ENCODE measurements around the gene SSH2. TPM values are rescaled to one million over a fixed set of nuclear protein-coding genes. Genes with fewer than 3 reads are reported as not detected.

Gene SSH2
- polyA plus RNA-seq, 3 donors, result 31.9 to 66.6 (median 54.0) TPM

- H3K27me3 ChIP-seq (ENCODE audit: control insufficient read depth in 2 of 2, insufficient read depth in 2 of 2, low read length in 2 of 2), result peaks cover 7 to 76% of the 10 kb centered on the region in 2 donors
- H3K27ac Mint-ChIP-seq, result no peak overlapping the region
- H3K36me3 Mint-ChIP-seq, result no peaks in the 10 kb centered on the region
- H3K4me2 ChIP-seq (replicated peaks; ENCODE audit: extremely low read depth, low read length, poor library complexity, severe bottlenecking), result peak overlapping the region; percentile 97
- no peak for TF ChIP-seq CTCF (IDR thresholded peaks at IDR 0.05)
- no peaks in the 10 kb centered on the region for H3K36me3 ChIP-seq (replicated peaks in 1 of 2; ENCODE audit: control insufficient read depth in 1 of 2, insufficient read depth in 2 of 2, low read length in 2 of 2)
- peak overlapping the region; percentile 82 for H2AFZ ChIP-seq (ENCODE audit: insufficient read depth, low read depth, low read length, poor library complexity, severe bottlenecking)
- peak in 1 of 3 donors; percentile 16 for DNase-seq
- H4K20me1 ChIP-seq (ENCODE audit: insufficient read depth, low read length), result peaks cover 33% of the 10 kb centered on the region
- no peak overlapping the region for H3K27ac ChIP-seq (ENCODE audit: low read depth in 1 of 2, low read length in 2 of 2)
- H3K9ac ChIP-seq (ENCODE audit: insufficient read depth, low read length, poor library complexity, severe bottlenecking), result no peak overlapping the region
- H3K4me1 ChIP-seq (ENCODE audit: control insufficient read depth in 1 of 2, insufficient read depth in 2 of 2, low read length in 2 of 2), result peaks cover 53 to 60% of the 10 kb centered on the region in 2 donors
- no peaks in the 10 kb centered on the region for H3K9me3 ChIP-seq (replicated peaks in 1 of 2; ENCODE audit: control insufficient read depth in 1 of 2, insufficient read depth in 1 of 2, low read length in 2 of 2)
- intact Hi-C loops (cut with micrococcal nuclease), result loop anchor here (1.0 to 10.0 kb wide), 2 partner anchors 27 to 52 kb away; partner anchors contain the start of genes ABHD15 (in 1 of the 2), GIT1 (in 1 of the 2) and TP53I13 (in 1 of the 2)
- H3K27me3 Mint-ChIP-seq (ENCODE audit: low read depth in 3 of 3), result peaks cover 42 to 87% (median 57%) of the 10 kb centered on the region in 3 donors
- peaks cover 45% of the 10 kb centered on the region for H3K4me1 Mint-ChIP-seq
- peak overlapping the region in 2 of 3 experiments; percentile 31 to 80 for H3K4me3 ChIP-seq (replicated peaks in 1 of 3; ENCODE audit: low read depth in 2 of 3, low read length in 3 of 3)
- H3K9me3 Mint-ChIP-seq, result peaks cover 0 to 7% (median 1%) of the 10 kb centered on the region in 7 donors
- WGBS (ENCODE audit: insufficient coverage), result 10% methylated on average over 25 of the region's 32 CpGs
- H3K79me2 ChIP-seq (ENCODE audit: insufficient read depth, low read length), result no peaks in the 10 kb centered on the region
- H3K4me3 Mint-ChIP-seq, result peak overlapping the region; percentile 83 to 92
These were observed 313.6 kb downstream of the SSH2 start for GRCh38 chr17:29616300-29617048.

GRCh38 chr17:29615492-29616299, 314.3 kb downstream of the SSH2 start:
- peaks cover 45% of the 10 kb centered on the region for H3K4me1 Mint-ChIP-seq
- Histone ChIP-seq H3K36me3 (replicated peaks in 1 of 2; ENCODE audit: control insufficient read depth in 1 of 2, insufficient read depth in 2 of 2, low read length in 2 of 2) (no peaks in the 10 kb centered on the region), H3K9me3 (replicated peaks in 1 of 2; ENCODE audit: control insufficient read depth in 1 of 2, insufficient read depth in 1 of 2, low read length in 2 of 2) (no peaks in the 10 kb centered on the region), H4K20me1 (ENCODE audit: insufficient read depth, low read length) (peaks cover 33% of the 10 kb centered on the region), H2AFZ (ENCODE audit: insufficient read depth, low read depth, low read length, poor library complexity, severe bottlenecking) (peak overlapping the region; percentile 82), H3K9ac (ENCODE audit: insufficient read depth, low read length, poor library complexity, severe bottlenecking) (peak overlapping the region; percentile 22), H3K4me2 (replicated peaks; ENCODE audit: extremely low read depth, low read length, poor library complexity, severe bottlenecking) (peak overlapping the region; percentile 97), H3K27ac (ENCODE audit: low read depth in 1 of 2, low read length in 2 of 2) (no peak overlapping the region), H3K4me1 (ENCODE audit: control insufficient read depth in 1 of 2, insufficient read depth in 2 of 2, low read length in 2 of 2) (peaks cover 53 to 60% of the 10 kb centered on the region in 2 donors), H3K27me3 (ENCODE audit: control insufficient read depth in 2 of 2, insufficient read depth in 2 of 2, low read length in 2 of 2) (peaks cover 7 to 69% of the 10 kb centered on the region in 2 donors), H3K79me2 (ENCODE audit: insufficient read depth, low read length) (no peaks in the 10 kb centered on the region), H3K4me3 (replicated peaks in 1 of 3; ENCODE audit: low read depth in 2 of 3, low read length in 3 of 3) (peak overlapping the region; percentile 26 to 80 (median 36))
- H3K9me3 Mint-ChIP-seq, result peaks cover 0 to 7% (median 1%) of the 10 kb centered on the region in 7 donors
- intact Hi-C loops (cut with micrococcal nuclease), result loop anchor here (1.0 to 10.0 kb wide), 3 partner anchors 26 to 51 kb away; partner anchors contain the start of genes GIT1 (in 2 of the 2), ABHD15 (in 1 of the 2) and TP53I13 (in 1 of the 2)
- peak overlapping the region in 5 of 7 donors; percentile 3 to 85 (median 80) for H3K27ac Mint-ChIP-seq
- peak; percentile 74 to 86 (median 74) for DNase-seq
- TF ChIP-seq CTCF (IDR thresholded peaks at IDR 0.05), result no peak
- H3K4me3 Mint-ChIP-seq, result peak overlapping the region; percentile 83 to 92
- WGBS (ENCODE audit: insufficient coverage), result under 1% methylated on average over 59 of the region's 74 CpGs
- H3K36me3 Mint-ChIP-seq, result no peaks in the 10 kb centered on the region
- H3K27me3 Mint-ChIP-seq (ENCODE audit: low read depth in 3 of 3), result peaks cover 38 to 79% (median 51%) of the 10 kb centered on the region in 3 donors
